HG02943 (cell line): ENCODE results near the gene ANK2.

Experiments used
- ATAC-seq: cut with Tn5 transposase; IDR thresholded peaks from one replicate; pipeline ENCODE4 v1.9.1; 2021; ENCODE audit warnings: mild to moderate bottlenecking, low read depth, moderate library complexity; ENCODE audit not compliant: unreplicated experiment

ANK2 gene

DNA sequence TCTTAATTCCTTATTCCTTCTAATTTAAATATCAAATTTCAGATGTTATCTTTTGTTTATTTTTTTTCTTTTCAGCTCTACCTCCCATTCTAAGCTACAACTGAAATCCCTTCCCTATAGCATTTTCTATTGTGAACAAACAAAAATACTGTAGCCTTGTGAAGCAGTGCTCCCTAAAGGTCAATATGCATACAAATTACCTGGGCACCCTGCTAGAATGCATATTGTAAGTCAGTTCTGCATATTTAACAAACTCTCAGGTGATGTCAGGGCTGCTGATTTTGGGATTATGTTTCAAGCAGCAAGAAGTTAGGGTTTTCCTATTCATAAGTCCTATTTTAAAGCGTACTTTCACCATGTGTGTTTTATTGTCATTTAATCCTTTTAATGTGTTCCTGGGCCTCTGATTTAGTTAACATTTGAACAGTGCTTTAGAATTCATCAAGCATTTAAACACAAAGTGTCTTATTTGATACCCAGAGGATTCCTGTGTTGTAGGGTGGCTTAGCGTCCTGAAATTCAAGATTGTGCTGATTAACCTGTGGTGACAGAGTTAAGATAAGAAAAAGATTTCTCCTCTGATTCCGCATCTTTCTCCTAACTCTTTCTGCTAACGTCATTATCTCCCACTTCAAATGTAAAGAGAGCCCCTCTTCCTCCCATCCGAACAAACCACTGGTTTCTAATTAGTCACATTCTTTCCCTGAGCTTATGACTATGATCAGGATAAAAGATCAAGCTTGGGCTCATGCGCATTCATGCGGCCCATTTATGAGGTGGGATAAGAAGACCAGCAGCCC, 221.3 kb downstream of the ANK2 start:
- ATAC-seq = no peak

DNA sequence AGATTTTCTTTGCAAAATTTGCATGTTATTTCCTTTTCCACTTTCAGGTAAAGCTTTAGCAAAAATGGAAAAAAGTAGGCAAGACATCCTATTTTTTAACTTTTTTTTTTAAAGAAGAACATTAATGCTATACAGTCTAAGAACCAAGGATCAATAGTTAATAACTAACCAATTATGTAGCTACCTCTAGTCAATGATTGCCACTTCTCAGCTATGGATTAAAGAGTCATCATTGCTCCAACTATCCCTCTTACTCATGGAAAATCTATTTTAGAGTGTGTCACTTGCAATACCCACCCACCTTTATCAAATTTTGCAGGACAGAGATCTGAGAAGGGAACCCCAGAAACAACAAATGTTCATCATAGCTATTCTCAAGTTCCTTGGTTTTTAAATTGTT, 223.1 kb downstream of the ANK2 start:
- ATAC-seq = no peak

DNA sequence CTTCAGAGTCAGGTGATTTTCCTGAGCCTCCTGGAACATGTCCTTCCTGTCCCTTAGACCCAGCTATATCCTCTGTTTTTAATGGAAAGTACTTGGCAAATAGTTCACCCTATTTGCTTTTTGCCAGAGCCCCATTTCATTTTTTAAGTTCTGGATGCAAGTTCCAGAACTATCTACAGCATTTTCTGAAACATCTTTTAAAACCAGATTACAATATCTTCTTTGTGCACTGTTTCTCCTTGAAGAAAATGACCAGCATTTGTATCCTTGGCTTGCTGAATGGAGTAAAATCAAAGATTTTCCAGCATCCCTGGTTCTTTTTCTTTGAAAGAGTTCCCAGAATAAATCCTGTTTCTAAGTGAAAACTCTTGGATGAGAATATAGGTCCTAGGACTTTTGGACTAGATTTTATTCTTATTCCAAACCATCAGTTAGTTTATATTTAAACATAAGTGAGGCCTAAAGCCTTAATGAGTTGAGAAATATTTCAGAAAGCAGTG, 224.3 kb downstream of the ANK2 start:
- ATAC-seq = no peak

DNA sequence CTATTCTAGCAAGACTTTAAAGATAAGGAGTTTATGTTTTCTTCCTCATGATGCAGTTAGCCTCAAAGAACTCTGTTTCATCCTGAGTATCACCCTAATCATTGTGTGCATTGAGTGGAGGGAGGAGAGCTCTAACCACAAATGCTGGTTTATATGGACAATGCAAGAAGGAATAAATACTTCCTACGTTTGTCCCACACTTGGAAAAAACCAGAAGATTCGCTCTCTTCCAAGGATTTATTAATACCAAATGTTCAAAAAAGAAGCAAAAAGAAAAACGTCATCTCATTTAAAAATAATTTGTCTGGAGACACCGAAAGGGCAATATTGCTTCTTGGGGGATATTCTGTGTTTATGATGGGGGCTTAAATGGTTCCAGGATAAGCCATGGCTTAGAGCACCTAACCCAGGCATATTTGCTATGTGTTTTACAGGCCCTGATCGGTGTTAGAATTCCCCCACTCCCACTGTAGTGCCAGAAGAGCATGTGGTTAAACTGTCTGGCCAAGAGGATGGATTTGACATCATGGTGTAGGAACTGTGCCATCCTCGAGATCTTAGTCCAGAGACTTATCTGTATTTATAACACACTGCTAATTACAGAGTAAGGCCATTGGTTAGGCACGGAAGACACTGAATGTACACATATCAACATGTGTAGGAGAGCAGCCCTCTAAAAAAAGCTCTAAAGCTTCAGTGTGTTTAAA, 227.2 kb downstream of the ANK2 start:
- ATAC-seq = no peak

DNA sequence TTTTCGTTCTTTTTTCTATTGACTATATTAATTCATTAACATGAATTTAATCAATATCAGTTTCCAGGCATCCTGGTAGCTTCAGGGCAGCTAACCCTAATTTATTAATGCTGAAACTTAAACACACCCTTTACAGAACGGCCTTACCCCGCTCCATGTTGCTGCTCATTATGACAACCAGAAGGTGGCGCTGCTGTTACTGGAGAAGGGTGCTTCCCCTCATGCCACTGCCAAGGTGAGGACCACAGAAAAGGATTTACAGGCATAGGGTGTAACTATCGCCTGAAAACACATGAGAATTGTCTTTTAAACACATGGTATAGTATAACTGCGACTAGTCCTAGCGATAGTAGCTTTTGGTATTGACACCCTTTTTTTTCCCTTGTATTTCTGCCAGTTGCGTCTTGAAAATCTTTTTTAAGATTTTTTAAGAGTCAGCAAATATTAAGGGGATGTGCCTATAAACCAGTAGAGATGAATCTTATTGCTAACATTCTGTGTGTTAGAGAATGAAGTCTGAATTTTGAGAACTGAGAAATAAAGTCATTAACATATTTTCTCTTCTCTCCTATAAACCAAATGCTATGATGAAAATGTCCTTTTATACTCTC, 229.0 kb downstream of the ANK2 start:
- ATAC-seq = peak; percentile 99

DNA sequence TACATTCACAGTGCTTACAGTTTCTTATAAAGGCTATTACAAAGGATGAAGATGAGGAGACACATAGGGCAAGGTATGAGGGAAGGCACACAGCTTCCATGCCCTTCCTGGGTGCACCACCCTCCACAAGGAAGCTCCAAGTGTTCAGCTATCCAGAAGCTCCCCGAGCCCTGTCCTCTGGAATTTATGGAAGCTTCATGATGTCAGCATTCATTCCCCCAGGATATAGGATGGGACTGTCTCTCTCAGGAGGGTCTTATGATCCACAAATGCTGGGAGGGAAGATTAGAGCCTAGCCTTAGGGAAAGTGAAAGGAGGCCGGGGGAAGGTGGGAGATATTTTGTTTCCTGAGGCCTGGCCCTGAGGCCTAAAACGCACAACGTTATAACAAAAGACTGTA, 236.0 kb downstream of the ANK2 start:
- no peak for ATAC-seq

DNA sequence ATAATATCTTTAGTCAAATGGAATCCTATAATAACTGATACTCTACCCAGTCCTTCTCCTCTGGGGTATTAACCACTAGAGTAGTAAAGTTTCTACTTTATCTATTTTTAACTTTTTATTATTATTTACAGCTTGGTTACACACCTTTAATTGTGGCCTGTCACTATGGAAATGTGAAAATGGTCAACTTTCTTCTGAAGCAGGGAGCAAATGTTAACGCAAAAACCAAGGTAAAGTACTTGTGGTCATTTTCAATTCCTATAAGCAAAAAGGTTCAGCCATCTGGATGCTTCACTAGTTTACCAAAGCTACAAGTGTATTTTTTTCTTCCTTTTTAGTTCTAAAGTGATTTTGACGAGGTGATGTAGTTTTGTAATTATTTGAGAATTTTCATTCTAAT, 238.8 kb downstream of the ANK2 start:
- no peak for ATAC-seq

DNA sequence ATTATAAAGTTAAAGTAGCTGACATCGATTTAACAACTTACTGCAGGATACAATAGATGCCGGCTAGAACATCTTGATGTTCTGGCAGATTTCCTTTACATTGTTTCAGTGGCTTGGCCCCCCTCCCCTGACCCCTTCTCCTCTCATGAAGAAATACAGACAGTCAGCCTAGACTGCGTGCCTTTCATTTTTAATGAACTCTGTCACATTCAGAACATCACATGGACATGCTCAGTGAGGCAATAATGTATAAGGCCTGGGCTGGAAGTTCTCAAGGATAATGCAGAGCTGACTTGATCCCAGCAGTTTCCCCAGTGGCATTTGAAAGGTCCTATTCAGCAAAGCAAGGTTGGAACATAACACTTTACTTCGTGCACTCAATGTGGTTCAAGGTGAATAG, 239.2 kb downstream of the ANK2 start:
- no peak for ATAC-seq

DNA sequence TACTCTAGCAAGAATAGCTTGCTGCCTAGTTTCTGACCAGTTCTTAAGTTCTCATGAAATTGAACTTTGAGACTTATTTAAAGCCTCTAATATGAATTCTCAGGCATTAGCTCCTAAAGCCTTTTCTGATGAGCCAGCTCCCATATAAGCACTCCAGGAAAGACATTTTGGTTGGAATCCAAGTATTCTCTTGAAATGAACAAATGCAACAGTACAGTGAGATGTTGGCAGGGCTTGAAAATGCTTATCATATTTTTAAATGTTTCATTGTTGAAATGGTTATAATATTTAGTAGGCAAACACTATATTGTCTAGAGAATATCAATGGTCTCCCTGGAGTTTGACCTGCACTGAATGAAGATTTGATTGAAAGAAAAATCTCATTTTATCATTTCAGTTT, 240.3 kb downstream of the ANK2 start:
- ATAC-seq = no peak

DNA sequence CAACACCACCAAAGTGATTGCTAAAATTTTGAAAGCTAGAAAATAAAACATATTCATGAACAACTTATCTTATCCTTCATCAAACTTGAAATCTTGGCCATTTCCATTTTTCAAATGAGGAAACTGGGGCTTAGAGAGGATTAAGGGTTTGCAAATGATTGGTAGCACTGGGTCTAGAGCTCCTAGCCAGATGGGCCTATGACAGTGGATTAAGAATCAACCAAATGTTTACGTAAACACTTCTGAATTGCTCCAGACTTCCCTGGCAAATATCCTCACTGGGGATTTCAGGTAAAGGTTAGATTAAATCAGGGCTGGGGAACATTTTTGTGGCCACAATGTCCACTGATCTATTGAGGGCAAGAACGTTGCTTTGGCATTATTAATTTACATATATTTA, 241.2 kb downstream of the ANK2 start:
- ATAC-seq = no peak

DNA sequence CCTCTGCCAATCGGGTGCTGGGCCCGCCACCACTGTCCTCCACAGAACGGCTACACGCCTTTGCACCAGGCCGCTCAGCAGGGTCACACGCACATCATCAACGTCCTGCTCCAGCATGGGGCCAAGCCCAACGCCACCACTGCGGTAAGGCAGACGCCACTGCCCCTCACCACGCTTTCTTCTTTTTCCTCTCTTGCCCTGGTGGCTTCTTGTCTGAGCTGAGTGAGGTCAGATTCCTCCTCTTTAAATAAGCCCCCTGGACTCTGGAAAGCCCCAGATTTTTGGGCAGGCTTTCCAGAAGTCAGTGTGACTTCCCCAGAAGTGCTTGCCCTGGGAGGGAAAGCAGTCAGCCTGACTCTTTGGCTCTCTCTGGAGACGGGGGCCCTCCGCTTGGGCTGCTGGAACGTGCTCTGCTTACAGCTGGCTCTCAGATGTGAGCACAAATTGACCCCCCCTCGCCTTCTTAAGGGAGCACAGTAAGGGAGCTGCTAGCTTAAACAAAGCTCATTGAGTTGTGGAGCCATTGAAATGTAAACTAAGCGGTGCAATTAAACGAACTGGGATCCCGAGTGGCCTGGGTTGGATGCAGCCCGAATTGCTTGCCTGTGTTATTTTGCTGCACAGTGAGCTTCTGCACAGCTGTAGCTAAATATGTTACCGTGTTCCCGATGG, 243.1 kb downstream of the ANK2 start:
- ATAC-seq = no peak

DNA sequence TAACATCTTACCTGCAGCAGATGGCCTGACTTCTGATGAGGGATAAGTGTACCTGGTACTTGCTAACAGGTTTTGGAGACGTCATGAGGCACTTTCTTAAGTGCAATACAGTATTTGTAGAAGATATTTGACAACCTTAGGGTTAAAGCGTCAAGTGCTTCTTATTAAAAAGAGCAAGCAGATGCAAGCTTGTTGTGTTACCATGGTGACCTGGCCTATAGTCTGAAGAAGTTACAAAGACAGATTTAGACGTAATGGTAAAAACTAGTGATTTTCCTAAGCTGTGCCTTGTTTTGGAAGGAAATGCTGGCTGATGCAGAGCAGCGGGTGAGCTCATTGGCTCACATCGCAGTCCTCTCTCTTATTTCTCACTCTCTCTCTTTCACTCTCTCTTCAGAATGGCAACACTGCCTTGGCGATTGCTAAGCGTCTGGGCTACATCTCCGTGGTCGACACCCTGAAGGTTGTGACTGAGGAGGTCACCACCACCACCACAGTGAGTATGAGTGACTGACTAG, 243.6 kb downstream of the ANK2 start:
- ATAC-seq = no peak

DNA sequence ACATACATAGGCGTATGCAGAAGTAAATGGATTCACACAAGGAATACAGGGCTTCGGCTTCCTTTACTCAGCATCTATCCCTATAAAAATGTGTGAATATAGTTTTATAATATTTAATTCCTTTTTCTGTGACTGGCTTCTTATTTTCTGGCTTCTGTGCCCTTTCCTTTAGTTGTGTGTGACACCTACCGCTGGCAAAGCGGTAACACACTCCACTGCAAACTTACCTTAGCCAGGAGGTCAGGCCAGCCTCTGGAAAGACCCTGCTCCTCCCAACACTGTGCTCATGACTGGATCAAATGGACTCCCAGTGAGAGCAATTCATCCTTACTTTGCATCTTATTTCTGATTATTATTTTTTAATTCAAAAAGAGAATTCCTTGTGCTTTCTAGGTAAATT, 244.2 kb downstream of the ANK2 start:
- no peak for ATAC-seq

DNA sequence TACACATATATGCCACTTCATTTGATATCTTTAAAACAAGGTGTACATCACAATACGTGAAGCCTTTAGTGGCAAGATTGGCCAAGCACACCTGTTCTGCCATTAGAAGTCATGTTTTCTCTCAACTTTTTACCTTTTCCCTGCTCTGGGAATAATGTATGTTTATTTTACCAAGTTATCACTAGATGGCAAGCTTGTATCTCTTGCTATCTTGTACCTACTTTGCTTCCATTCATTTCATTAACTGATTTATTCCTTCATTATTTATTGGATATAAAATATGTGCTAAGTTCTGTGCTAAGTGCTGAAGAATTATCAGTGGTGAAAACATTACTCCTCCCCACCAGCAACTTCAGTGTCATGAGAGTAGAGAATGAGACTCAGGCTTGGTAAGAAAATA, 245.5 kb downstream of the ANK2 start:
- no peak for ATAC-seq

DNA sequence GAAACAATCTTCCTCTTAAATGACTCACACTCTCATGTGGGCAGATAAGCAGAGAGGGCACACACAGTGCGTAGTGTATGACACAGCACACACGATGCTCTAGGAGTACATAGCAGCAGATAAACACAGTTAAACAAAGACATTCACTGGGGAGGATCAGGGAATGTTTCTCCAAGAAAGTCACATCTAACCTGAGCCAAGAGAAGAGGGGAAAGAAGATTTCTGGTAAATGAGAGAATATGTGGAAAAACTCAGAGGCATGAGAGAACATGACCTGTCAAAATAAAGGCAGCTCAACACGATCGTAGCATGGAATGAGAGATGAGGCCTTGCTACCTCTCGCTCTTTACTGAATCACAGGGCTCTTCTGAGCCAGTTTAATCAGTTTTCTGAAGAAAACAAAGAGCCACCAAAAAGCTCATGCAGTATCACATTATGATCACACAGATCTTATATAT, 251.0 kb downstream of the ANK2 start:
- no peak for ATAC-seq

DNA sequence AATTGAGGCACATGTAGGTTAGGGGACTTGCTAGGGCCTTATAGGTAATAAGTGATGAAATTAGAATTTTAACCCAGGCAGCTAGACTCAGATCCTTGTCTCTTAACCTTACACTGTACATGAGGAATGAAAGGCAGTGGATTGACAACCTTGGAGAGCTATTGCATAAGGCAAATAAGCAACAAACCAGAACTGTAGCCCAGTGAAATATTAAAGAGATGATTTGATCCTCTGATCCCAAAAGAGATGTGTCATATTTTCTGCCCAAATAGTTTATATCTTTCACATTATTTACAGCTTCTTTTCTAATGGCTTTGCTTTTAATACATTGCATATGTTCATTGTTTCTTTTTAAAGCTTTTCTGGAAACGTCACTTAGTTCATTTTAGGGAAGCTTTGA, 252.6 kb downstream of the ANK2 start:
- no peak for ATAC-seq

DNA sequence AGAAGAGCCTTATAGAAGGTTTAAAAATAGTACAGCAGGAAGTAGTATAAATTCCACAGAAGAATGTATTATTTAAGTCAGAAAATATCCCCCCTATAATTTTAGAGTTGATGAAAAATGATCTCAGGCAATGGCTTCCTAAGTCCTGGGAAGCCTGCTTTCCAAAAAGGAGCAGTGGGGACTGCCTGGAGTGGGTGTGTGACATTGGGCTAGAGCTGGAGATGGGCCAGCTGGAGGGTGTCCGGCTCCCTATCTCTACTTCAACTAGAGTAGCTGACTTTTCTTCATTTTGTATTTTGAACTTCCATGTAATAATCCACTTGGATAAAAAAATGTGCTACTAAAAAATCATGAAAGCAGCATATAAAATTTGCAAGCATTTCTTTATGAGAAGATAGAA, 253.9 kb downstream of the ANK2 start:
- ATAC-seq = no peak

DNA sequence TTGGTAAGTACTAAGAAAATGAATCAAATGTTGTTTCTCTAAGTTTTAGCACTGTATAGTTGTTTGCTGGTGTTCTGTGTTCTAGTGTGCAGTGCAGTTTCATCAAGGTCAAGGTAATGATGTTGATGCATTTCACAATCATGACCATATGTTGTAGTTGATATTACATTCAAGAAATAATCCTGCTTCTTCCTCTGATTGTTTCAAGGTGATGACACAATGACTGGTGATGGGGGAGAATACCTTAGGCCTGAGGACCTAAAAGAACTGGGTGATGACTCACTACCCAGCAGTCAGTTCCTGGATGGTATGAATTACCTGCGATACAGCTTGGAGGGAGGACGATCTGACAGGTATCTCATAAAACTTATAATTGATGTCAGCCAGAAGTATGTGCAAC, 261.6 kb downstream of the ANK2 start:
- ATAC-seq = no peak

DNA sequence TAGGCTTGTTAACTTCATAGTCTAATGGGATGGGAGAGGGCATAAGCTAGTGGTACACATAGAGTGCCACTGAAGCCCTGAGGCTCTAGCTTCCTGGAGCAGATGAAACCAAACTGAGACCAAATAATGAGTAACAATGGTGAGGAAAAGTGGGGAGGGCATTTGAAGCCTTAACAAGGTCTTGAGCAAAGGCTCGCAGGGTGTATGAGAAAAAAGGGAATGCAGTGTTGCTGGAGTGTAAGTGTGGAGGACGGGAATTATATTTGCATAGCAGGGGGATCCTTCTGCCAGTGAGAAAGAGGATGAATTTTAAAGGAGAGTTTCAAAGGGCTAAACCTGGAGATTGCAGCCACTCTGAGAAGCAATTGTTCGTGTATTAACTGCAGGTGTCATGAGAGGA, 263.1 kb downstream of the ANK2 start:
- no peak for ATAC-seq

DNA sequence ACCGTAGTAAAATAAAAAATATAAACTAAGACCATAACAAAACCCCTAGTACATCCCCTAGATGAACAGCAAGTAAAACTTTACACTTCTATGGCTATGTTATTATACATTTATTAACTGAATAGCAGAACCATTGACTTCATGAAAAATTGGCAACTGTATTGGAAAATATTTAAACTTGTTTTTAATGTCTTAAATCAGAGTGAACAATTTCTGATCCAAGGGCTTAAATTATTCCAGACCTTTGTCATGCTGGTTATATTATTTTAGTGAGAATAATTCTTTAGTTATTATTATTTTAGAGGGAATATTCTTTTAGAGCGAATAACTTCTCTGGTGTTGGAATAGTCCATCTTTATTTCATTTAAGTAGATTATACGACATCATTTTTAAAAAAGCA, 265.0 kb downstream of the ANK2 start:
- ATAC-seq = no peak

DNA sequence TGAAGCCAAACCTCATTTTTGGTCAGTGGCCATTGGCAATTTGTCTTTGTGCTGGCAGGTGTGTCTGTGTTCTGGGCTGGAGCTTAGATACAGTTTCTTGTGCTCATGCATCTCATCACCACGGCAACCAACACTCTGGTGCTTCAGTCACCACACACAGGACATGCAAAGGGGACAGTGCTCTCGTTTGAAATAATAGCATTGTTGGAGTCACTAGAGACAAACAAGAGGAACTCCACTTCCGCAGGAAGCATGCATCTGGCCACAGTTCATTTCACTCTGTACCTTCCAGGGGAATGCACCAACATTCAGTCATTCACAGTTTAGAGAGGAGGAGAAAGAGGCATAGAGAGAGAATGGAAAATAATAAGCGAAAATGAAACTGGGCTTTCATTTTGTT, 267.4 kb downstream of the ANK2 start:
- ATAC-seq = peak; percentile 96
